Suprapubic skin (tissue), 3 donors: ENCODE results near the gene MKLN1.

ENCODE experiments used
- EP300 ChIP-seq: sonication (generic); formaldehyde crosslinking; IDR thresholded peaks from one replicate; pipeline ENCODE4 v1.6.1; 2017; ENCODE audit warnings: antibody characterized with exemption
- TF ChIP-seq, protein P1 (sequence below), 2 donors: fragments of 200-600 bp in 1 of 2; fragments of 450-650 bp in 1 of 2; sonication (generic) in 1 of 2; IDR thresholded peaks; one replicate each; pipeline ENCODE4 v1.5.1; 2016 to 2019; ENCODE audit warnings: antibody characterized with exemption in 2 of 2, mild to moderate bottlenecking in 1 of 2, moderate library complexity in 1 of 2

DNA sequence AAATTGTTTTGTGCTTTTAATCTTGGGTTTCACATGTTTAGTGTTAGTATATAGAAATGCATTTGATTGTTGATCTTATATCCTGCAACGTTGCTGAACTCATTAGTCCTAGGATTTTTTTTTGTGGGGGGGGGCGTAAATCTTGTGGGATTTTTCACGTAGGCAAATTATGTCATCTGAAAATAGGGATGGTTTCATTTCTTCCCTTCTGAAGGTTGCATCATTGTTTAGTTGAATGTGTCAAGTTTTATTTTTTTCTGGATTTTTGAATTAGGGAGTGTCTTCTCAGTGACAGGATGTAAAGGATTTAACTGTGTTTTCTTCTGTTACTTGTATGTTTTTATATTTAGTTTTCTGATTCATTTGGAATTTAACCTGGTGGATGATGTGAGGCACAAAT, 26.7 kb downstream of the MKLN1 start:
- TF ChIP-seq, protein P1, sequence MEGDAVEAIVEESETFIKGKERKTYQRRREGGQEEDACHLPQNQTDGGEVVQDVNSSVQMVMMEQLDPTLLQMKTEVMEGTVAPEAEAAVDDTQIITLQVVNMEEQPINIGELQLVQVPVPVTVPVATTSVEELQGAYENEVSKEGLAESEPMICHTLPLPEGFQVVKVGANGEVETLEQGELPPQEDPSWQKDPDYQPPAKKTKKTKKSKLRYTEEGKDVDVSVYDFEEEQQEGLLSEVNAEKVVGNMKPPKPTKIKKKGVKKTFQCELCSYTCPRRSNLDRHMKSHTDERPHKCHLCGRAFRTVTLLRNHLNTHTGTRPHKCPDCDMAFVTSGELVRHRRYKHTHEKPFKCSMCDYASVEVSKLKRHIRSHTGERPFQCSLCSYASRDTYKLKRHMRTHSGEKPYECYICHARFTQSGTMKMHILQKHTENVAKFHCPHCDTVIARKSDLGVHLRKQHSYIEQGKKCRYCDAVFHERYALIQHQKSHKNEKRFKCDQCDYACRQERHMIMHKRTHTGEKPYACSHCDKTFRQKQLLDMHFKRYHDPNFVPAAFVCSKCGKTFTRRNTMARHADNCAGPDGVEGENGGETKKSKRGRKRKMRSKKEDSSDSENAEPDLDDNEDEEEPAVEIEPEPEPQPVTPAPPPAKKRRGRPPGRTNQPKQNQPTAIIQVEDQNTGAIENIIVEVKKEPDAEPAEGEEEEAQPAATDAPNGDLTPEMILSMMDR (IDR thresholded peaks at IDR 0.05): no peak
- TF ChIP-seq EP300: no peak
